Activated CD4-positive, alpha-beta T cell treated with anti-CD3 and anti-CD28 coated beads for 36 hours (primary cell): ENCODE results near the gene SH3BP4. TPM values are rescaled to one million over a fixed set of nuclear protein-coding genes. Genes with fewer than 3 reads are reported as not detected.

Source experiments
- ATAC-seq: fragments of 200-7000 bp; cut with Tn5 transposase; one replicate; pipeline ENCODE4 v1.10.0; 2021; ENCODE audit warnings: mild to moderate bottlenecking, moderate library complexity
- CTCF ChIA-PET: fragments of 350-600 bp; sonication (Branson Sonifier 250); formaldehyde crosslinking; loops from one replicate; lab custom pipeline; 2021; ENCODE audit warnings: antibody characterized with exemption; lab: Charles Lee
- POLR2A ChIA-PET: fragments of 350-600 bp; sonication (Branson Sonifier 250); formaldehyde crosslinking; loops from one replicate; lab custom pipeline; 2021; ENCODE audit warnings: antibody characterized with exemption, inconsistent platforms; lab: Charles Lee
- DNase-seq: peaks from one replicate; pipeline ENCODE4 v3.0.0-alpha.2; 2020
- H3K27ac Mint-ChIP-seq: one replicate; pipeline ENCODE4 v1.8.0; 2021; ENCODE audit warnings: mixed read lengths
- H3K27me3 Mint-ChIP-seq: one replicate; pipeline ENCODE4 v1.8.0; 2021; ENCODE audit warnings: mixed read lengths
- H3K36me3 Mint-ChIP-seq: one replicate; pipeline ENCODE4 v1.8.0; 2021; ENCODE audit warnings: low read depth, mixed read lengths
- H3K4me1 Mint-ChIP-seq: one replicate; pipeline ENCODE4 v1.8.0; 2021; ENCODE audit warnings: mixed read lengths
- H3K4me3 Mint-ChIP-seq: one replicate; pipeline ENCODE4 v1.8.0; 2021; ENCODE audit warnings: mild to moderate bottlenecking, moderate library complexity, mixed read lengths
- H3K9me3 Mint-ChIP-seq: one replicate; pipeline ENCODE4 v1.8.0; 2021; ENCODE audit warnings: low read depth, mixed read lengths
- intact Hi-C, 2 experiments: fragments of 100-400 bp; cut with DNase I in 1 of 2; cut with micrococcal nuclease in 1 of 2; formaldehyde crosslinking; loops; one replicate each; pipeline versions ENCODE4 v1.14.2 to v1.15.1; 2022 to 2024; cut with DNase I, micrococcal nuclease
- total RNA-seq, 2 experiments: library from RNA; stranded (reverse); gene quantifications; one replicate each; pipeline ENCODE4 v1.2.3, GENCODE V29; 2021

The SH3BP4 gene
- total RNA-seq, 2 experiments from 2014 or later, result 0.21 to 0.32 TPM

DNA sequence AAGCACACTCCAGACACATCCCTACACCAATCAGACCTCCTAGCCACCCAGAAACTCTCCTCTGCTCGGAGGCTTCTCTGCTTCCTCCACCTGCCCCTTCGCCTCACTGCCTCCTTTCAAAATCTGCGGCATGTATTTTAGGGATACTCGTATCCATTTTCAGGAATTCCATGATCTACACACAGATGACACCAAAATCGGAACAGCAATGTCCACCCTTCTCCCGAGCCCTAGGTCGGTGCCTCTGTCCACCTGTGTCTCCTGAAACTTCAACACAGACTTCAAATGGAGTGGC lies 1.4 kb upstream of the SH3BP4 start:
- peaks cover 4% of the 10 kb centered on the region for H3K4me1 Mint-ChIP-seq
- no peak overlapping the region for H3K27ac Mint-ChIP-seq
- ChIA-PET CTCF (no interaction called here), POLR2A (no interaction called here)
- intact Hi-C loops, result no loop called here
- no peaks in the 10 kb centered on the region for H3K9me3 Mint-ChIP-seq
- no peak overlapping the region for H3K4me3 Mint-ChIP-seq
- ATAC-seq, result no peak
- H3K27me3 Mint-ChIP-seq, result peaks cover 60% of the 10 kb centered on the region
- DNase-seq, result no peak
- no peaks in the 10 kb centered on the region for H3K36me3 Mint-ChIP-seq

DNA sequence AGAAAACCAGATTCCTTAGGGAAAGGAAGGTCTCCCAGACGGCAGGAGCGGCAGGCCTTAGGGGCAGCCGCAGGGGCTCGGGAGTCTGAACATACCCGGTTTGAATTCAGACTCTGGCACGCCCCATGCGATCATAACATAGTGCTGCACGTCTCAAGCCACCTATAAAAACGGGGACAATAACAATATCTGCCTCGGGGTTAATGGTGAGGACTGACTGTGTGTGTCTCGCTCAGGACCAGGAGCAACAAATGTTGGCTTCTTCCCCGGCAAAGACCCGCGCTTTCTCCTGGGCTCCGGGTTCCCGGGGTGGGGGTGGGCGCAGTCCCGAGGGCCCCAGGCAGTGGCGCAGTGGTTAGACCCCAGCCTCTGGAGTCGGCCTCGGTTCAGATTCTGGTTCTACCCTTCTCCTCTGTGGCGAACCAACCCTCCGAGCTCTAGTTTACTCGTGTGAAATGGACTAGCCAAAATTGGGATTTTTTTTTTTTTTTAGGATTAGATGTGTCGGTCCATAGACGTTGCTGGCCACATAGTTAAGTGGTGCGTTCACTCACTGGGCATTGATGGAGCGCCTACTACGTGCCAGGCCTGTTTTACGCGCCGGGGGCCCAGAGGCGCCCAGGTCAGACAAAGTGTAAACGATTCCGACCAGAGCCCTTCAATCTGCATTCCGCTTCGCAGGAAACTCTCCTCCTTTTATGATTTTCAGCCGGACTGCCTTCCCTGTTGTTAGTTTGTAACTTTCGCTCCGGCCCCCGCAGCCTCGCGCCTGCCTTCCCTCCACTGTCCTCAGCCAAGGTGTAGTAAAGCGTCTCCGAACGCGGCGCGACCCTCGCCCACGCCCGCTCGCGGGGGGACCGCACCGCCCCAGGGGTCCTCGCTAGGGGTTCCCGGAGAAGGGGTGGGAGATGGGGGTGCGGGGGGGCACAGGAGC lies 820 bp upstream of the SH3BP4 start:
- POLR2A ChIA-PET, result no interaction called here
- peaks cover 4% of the 10 kb centered on the region for H3K4me1 Mint-ChIP-seq
- intact Hi-C loops, result loop anchor here in 1 of 2 experiments (1.0 kb wide), 1 partner anchor 401 kb away; no protein-coding TSS in a partner anchor
- peak; percentile 28 for DNase-seq
- H3K27me3 Mint-ChIP-seq, result peaks cover 63% of the 10 kb centered on the region
- peak; percentile 17 for ATAC-seq
- CTCF ChIA-PET, result no interaction called here
- H3K4me3 Mint-ChIP-seq, result peak overlapping the region; percentile 67
- H3K36me3 Mint-ChIP-seq, result no peaks in the 10 kb centered on the region
- H3K9me3 Mint-ChIP-seq, result no peaks in the 10 kb centered on the region
- H3K27ac Mint-ChIP-seq, result no peak overlapping the region

DNA sequence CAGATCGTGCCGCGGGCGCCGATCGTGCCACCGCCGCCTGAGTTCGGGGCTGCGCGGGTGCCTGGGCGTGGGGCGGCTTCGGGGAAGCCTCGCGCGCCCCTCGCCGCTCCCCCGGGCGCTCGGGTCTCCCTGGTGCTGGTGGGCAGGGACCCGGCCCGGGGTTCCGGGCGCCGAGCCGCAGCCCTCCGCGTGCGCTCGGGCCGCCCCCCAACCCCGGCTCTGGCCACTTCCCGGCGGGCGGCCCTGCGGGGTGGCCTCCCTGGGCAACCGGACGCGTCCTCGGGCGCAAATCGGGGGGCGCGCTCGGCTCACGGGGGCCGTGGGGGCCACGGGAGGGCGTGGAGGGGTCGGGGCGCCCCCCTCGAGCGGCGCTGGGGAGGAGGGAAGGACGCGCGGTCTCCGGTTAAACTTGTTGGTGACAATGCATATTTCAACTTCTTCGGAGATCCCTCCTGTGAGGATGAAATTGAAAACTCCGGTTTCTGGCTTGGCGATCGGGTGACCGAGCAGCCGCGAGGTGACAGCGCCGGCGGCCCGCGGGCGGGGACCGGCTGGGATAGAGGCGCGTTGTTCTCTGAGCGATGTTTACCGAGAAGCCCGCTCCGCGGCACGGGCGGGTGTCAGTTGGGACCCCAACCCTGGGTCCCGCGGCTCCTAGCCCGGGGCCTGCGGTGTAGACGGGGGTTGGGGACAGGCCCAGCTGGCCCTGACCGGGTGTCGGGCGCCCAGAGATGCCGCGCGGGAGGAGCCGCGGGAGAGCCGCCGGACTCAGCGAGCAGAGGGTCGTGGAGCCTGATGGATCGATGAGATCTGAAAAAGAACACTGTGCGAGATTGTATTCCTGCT lies 676 bp downstream of the SH3BP4 start:
- Mint-ChIP-seq H3K9me3 (no peaks in the 10 kb centered on the region), H3K4me1 (peaks cover 4% of the 10 kb centered on the region), H3K36me3 (no peaks in the 10 kb centered on the region), H3K27ac (no peak overlapping the region), H3K27me3 (peaks cover 58% of the 10 kb centered on the region), H3K4me3 (peak overlapping the region; percentile 49)
- intact Hi-C loops, result no loop called here
- peak; percentile 20 for ATAC-seq
- POLR2A ChIA-PET, result no interaction called here
- CTCF ChIA-PET, result no interaction called here
- DNase-seq, result peak; percentile 17

DNA sequence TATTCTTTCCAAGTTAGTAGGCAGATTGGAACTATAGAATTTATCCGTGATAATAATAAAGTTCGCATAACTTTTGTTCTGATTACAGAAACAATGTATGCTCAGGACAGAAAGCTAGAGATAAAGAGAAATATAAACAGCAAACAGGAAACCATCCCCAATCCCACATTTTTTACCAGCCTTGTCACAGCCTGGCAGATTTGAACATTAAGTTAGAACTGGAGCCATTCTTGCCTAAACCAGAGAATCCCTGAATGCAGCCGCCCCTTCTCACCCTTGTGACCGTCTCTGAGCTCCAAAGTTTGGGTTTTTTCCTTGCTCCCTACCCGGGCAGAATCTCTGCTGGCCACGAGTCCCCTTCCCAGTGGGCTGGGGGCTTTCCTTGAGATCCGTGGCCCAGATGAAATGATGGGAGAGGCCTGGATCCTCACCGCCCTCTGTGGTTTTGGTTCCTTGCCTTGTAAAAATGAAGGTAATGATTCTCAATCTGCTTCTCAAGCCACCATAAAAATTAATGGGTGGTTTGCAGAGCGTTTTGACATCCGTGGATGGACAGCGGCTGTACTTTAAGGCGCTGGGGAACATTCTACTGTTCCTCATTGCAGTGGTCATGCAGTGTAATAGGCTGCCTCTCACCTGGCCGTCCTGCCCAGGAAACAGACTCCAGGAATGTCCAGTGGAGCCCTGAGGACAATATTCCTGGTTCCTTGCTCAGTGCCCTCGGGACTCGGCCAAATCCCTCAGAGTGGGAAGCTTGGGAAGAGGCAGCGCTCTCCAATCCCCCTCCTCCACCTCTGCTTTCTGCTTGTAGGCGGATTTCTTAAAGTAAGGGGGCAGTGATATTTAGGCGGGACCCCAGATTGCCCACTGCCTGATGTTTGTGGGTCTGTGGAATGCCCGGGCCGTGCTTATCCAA lies 1.6 kb downstream of the SH3BP4 start:
- CTCF ChIA-PET, result no interaction called here
- Mint-ChIP-seq H3K4me3 (peak overlapping the region; percentile 49), H3K27ac (no peak overlapping the region), H3K27me3 (peaks cover 54% of the 10 kb centered on the region), H3K4me1 (peaks cover 4% of the 10 kb centered on the region), H3K9me3 (no peaks in the 10 kb centered on the region), H3K36me3 (no peaks in the 10 kb centered on the region)
- intact Hi-C loops, result no loop called here
- POLR2A ChIA-PET, result no interaction called here
- no peak for ATAC-seq
- DNase-seq, result no peak

DNA sequence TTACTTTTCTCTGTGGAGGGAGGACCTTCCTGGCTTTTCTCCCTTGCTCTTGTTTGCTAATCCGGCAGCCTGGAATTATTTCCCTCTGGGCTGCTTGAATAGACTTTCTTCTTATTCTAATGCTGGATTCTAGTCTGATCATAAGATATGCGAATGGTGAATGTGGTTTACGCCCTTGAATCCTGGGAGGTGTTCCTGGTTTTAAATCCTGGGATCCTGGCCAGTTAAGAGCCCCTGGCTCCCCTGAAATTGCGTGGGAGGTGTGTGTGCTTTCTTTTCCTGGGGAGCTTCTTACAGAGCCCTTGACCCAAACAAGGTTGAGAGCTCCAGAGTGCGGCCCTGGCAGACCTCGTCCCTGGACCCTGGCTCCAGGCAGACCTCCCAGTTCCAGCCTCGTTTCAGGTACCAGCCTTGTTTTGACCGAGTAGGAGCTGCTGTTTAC lies 2.8 kb downstream of the SH3BP4 start:
- Mint-ChIP-seq H3K36me3 (no peaks in the 10 kb centered on the region), H3K9me3 (no peaks in the 10 kb centered on the region), H3K4me3 (no peak overlapping the region), H3K27ac (no peak overlapping the region), H3K4me1 (peaks cover 4% of the 10 kb centered on the region), H3K27me3 (peaks cover 47% of the 10 kb centered on the region)
- DNase-seq, result no peak
- ChIA-PET POLR2A (no interaction called here), CTCF (no interaction called here)
- intact Hi-C loops, result no loop called here
- ATAC-seq, result no peak

DNA sequence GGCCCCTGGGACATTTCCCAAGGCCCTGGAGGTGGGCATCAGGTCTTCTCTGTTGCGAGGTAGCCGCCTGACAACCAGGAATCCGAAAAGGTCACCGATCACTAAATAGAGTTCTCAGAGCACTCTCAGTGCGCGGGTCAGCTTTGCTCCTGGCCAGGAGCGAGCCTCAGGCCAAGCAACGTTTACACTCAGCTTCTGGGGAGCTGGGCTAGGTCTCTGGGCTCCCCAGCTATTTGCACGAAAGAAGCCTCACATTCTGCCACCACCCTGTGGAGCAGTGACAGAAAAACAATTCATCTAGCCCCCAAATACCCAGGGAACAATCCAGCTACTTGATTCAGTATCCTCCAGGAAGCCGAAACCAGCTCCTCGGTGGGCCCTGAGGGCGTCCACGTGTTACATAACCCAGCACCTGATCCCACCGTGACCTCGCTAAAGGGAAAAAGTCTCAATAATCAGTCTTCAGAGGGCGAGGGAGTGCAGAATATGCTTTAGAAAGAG lies 3.3 kb downstream of the SH3BP4 start:
- no peak overlapping the region for H3K4me3 Mint-ChIP-seq

DNA sequence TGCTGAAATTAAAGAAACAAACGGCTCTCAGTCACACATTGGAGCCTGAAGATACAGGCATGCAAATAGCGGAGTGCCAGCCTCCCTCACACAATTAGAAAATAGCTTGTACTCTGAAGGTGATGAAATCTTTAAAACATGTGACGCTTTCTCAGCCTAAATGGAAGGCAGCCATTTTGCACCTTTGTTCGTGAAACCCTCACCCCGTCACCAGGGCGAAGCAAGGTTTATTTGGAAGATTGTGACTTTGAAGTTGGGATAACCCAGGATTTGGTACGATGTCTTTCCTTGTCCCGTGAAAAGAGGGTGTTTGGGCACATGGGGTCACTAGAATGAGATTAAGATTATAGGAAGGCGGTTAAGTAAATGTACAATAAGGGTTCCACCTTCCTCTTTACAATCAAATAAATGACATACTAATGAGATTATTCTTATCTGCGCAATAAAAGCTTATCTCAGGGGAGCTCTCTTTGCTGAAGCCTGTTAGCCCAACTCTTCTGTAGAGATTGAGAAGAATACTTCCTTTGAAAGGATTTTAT lies 4.2 kb downstream of the SH3BP4 start:
- DNase-seq (no peak), ATAC-seq (no peak)
- ChIA-PET CTCF (interaction anchor here (1.0 kb wide), 1 partner anchor 98 kb away, joined by 3 read pairs; no protein-coding TSS in a partner anchor), POLR2A (no interaction called here)
- intact Hi-C loops, result no loop called here
- no peak overlapping the region for H3K27ac Mint-ChIP-seq
- peaks cover 36% of the 10 kb centered on the region for H3K27me3 Mint-ChIP-seq
- no peaks in the 10 kb centered on the region for H3K9me3 Mint-ChIP-seq
- peaks cover 3% of the 10 kb centered on the region for H3K4me1 Mint-ChIP-seq
- H3K4me3 Mint-ChIP-seq, result no peak overlapping the region
- H3K36me3 Mint-ChIP-seq, result no peaks in the 10 kb centered on the region

More for the DNA sequence above, 3.3 kb downstream of the SH3BP4 start:
- no peak for ATAC-seq
- no peak overlapping the region for H3K27ac Mint-ChIP-seq
- H3K27me3 Mint-ChIP-seq, result peaks cover 42% of the 10 kb centered on the region
- POLR2A ChIA-PET, result no interaction called here
- DNase-seq, result no peak
- H3K9me3 Mint-ChIP-seq, result no peaks in the 10 kb centered on the region
- H3K4me1 Mint-ChIP-seq, result peaks cover 4% of the 10 kb centered on the region
- intact Hi-C loops, result no loop called here
- H3K36me3 Mint-ChIP-seq, result no peaks in the 10 kb centered on the region
- CTCF ChIA-PET, result no interaction called here

DNA sequence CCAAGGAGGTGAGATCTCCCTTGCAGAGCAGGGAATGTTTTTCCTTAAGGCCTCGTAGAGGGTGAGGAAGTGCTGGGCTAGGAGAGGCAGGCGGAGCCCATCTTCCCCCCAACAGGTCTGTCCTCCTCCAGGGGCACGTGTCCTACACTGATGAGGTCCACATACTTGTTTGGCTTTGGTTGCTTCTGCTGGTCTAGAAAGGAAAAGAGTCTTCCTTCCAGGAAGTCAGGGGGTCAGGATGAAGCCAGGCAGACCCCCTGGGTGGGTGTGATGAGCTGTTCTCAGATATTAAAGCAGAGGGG lies 6.0 kb downstream of the SH3BP4 start:
- Mint-ChIP-seq H3K27ac (no peak overlapping the region), H3K9me3 (no peaks in the 10 kb centered on the region), H3K27me3 (peaks cover 30% of the 10 kb centered on the region), H3K4me3 (no peak overlapping the region), H3K36me3 (no peaks in the 10 kb centered on the region), H3K4me1 (no peaks in the 10 kb centered on the region)
- POLR2A ChIA-PET, result interaction anchor here (1.1 kb wide), 1 partner anchor 35 kb away, joined by 4 read pairs; no protein-coding TSS in a partner anchor
- ATAC-seq (no peak), DNase-seq (no peak)
- intact Hi-C loops, result no loop called here
- CTCF ChIA-PET, result no interaction called here

DNA sequence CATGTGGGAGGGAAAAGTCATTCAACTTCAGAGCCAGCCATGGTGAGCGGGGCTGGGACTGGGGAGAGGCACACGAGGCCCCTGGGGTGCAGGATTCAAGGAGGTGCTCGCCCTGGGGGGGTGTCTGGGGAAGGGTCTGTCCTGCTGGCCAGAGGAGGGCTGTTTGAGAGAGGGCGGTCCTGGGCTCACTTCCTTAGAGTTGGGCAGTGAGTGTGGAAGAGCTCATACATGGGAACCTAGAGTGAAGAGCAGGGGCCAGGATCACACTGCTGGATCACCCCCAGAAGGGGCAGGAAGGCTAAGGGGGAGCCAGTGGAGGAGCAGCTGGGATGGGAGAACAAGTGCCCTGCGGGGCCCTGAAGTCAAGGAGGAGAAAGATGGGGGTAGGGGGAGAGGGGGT lies 6.5 kb downstream of the SH3BP4 start:
- DNase-seq (no peak), ATAC-seq (no peak)
- intact Hi-C loops, result no loop called here
- ChIA-PET CTCF (no interaction called here), POLR2A (interaction anchor here (1.1 kb wide), 1 partner anchor 35 kb away, joined by 4 read pairs; no protein-coding TSS in a partner anchor)
- H3K36me3 Mint-ChIP-seq, result no peaks in the 10 kb centered on the region
- no peak overlapping the region for H3K4me3 Mint-ChIP-seq
- no peak overlapping the region for H3K27ac Mint-ChIP-seq
- no peaks in the 10 kb centered on the region for H3K4me1 Mint-ChIP-seq
- no peaks in the 10 kb centered on the region for H3K9me3 Mint-ChIP-seq
- peaks cover 25% of the 10 kb centered on the region for H3K27me3 Mint-ChIP-seq

DNA sequence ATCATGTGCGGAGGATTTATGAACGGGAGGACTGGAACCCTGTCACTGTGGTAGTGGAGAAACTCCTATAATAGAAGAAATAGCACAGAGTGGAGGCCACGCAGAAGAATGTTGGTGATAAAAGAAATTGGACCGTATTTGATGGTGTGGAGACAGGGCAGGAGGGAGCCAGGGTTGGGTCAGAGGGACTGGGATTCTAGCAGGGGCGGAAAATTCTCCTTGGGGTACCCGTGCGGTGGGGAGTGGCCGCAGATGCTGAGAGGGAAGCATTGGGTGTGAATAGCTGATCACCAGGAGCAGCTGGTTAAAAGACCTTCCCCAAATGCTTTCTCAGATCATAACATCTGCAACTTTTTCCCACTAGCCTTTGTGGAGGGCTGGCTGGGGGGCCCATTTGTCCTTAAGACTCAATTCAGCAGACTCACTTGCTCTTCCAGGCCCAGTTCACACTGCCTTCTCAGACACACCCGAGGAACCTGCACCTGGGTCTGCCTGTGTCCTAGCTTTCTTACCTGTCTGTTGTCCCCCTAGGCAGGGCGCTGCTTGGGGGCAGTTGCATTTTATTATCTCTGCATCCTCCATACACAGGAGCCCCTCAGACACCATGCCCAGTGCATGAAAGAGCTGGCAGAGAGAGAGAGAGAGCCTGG lies 7.1 kb downstream of the SH3BP4 start:
- H3K4me1 Mint-ChIP-seq, result no peaks in the 10 kb centered on the region
- CTCF ChIA-PET, result no interaction called here
- no peak for ATAC-seq

More for the DNA sequence above, 7.1 kb downstream of the SH3BP4 start:
- Mint-ChIP-seq H3K27ac (no peak overlapping the region), H3K36me3 (no peaks in the 10 kb centered on the region), H3K27me3 (peaks cover 21% of the 10 kb centered on the region), H3K9me3 (no peaks in the 10 kb centered on the region), H3K4me3 (no peak overlapping the region)
- POLR2A ChIA-PET, result interaction anchor here (1.1 kb wide), 1 partner anchor 34 kb away, joined by 4 read pairs; no protein-coding TSS in a partner anchor
- no peak for DNase-seq
- intact Hi-C loops, result no loop called here
